A549 (cell line): ENCODE results near the gene NPTX2.

Source experiments
- CBX2 ChIP-seq: fragments of 200-600 bp; sonication (generic); IDR thresholded peaks from 2 replicates; pipeline ENCODE4 v1.6.1; 2016; ENCODE audit warnings: low read depth, mild to moderate bottlenecking, borderline replicate concordance
- CEBPB ChIP-seq, 2 experiments: fragments of >200 bp in 1 of 2; sonication (Bioruptor Twin) in 1 of 2; formaldehyde crosslinking in 1 of 2; IDR thresholded peaks; 2 replicates each; pipeline ENCODE4 v1.6.1; 2012 to 2016
- CTCF ChIP-seq: fragments of >200 bp; sonication (Bioruptor Twin); formaldehyde crosslinking; IDR thresholded peaks from 3 replicates; pipeline ENCODE4 v1.5.1; 2016
- FOSL2 ChIP-seq, 2 experiments: fragments of 450-650 bp in 1 of 2; fragments of >200 bp in 1 of 2; sonication (Bioruptor Twin) in 1 of 2; formaldehyde crosslinking; IDR thresholded peaks; 2 replicates each; pipeline versions ENCODE4 v1.5.0 to v1.6.1; 2016 to 2020; ENCODE audit warnings: mild to moderate bottlenecking in 1 of 2, moderate library complexity in 1 of 2
- HOXB5 ChIP-seq: fragments of 250-450 bp; sonication (Bioruptor Pico); IDR thresholded peaks from 2 replicates; pipeline ENCODE4 v1.5.0; 2020; ENCODE audit warnings: mild to moderate bottlenecking, moderate library complexity
- MYC ChIP-seq: IDR thresholded peaks from 2 replicates; pipeline ENCODE4 v1.6.1; 2012; ENCODE audit warnings: mild to moderate bottlenecking, inconsistent platforms, low read length, improper control_type of control experiment, borderline replicate concordance
- NR3C1 ChIP-seq: fragments of >200 bp; sonication (Bioruptor Twin); formaldehyde crosslinking; IDR thresholded peaks from 3 replicates; pipeline ENCODE4 v1.6.1; 2017
- POLR2A ChIP-seq: IDR thresholded peaks from 2 replicates; pipeline ENCODE4 v1.6.1; 2012; ENCODE audit warnings: mild to moderate bottlenecking, low read length
- POLR2AphosphoS2 ChIP-seq: conservative IDR thresholded peaks from 2 replicates; pipeline ENCODE4 v1.6.1; 2012; ENCODE audit warnings: low read length, improper control_type of control experiment, inconsistent platforms
- RAD21 ChIP-seq, 2 experiments: fragments of >200 bp in 1 of 2; sonication (Bioruptor Twin) in 1 of 2; formaldehyde crosslinking in 1 of 2; IDR thresholded peaks in 1 of 2; conservative IDR thresholded peaks in 1 of 2; 2 replicates in 1 of 2; 3 replicates in 1 of 2; pipeline ENCODE4 v1.6.1; 2012 to 2018; ENCODE audit warnings: inconsistent platforms in 1 of 2
- RNF2 ChIP-seq: fragments of 200-600 bp; sonication (generic); IDR thresholded peaks from 2 replicates; pipeline ENCODE4 v1.6.1; 2016; ENCODE audit warnings: low read depth, mild to moderate bottlenecking, antibody characterized with exemption, moderate library complexity, borderline replicate concordance
- ZC3H11A ChIP-seq: fragments of 450-650 bp; IDR thresholded peaks from 2 replicates; pipeline ENCODE4 v1.6.1; 2014; ENCODE audit warnings: antibody characterized with exemption, mild to moderate bottlenecking

GRCh38 chr7:98603399-98603788, 13.7 kb upstream of the NPTX2 start:
- no peak for TF ChIP-seq CTCF
- TF ChIP-seq CBX2 = no peak
- no peak for TF ChIP-seq POLR2A
- no peak for TF ChIP-seq CEBPB (IDR thresholded peaks at IDR 0.05)
- no peak for TF ChIP-seq ZC3H11A
- TF ChIP-seq HOXB5 (CRISPR knock-in tag) = no peak
- TF ChIP-seq POLR2AphosphoS2 = no peak
- TF ChIP-seq RAD21 (conservative IDR thresholded peaks at IDR 0.05 in 1 of 2, IDR thresholded peaks at IDR 0.05 in 1 of 2) = no peak
- no peak for TF ChIP-seq MYC
- no peak for TF ChIP-seq RNF2
- TF ChIP-seq FOSL2 (IDR thresholded peaks at IDR 0.05) = no peak
- no peak for TF ChIP-seq FOSL2 (CRISPR knock-in tag; IDR thresholded peaks at IDR 0.05)
- TF ChIP-seq NR3C1 = no peak
